Memory B cell (primary cell): Measurements from ENCODE around the gene C1QA.

Experiments
- ATAC-seq: fragments of 150-1000 bp; cut with Tn5 transposase; 2 replicates; pipeline ENCODE4 v1.10.0; 2021; ENCODE audit warnings: low read depth, mild to moderate bottlenecking, moderate library complexity
- DNase-seq, 2 donors: peaks; one replicate each; pipeline ENCODE4 v3.0.0; 2022; ENCODE audit warnings: low spot score in 2 of 2
- H3K27ac Mint-ChIP-seq: one replicate; pipeline ENCODE4 v1.8.0; 2022; ENCODE audit warnings: mild to moderate bottlenecking, moderate library complexity, mixed read lengths
- H3K27me3 Mint-ChIP-seq: one replicate; pipeline ENCODE4 v1.8.0; 2022; ENCODE audit warnings: mixed read lengths
- H3K36me3 Mint-ChIP-seq: one replicate; pipeline ENCODE4 v1.8.0; 2022; ENCODE audit warnings: mild to moderate bottlenecking, mixed read lengths
- H3K4me1 Mint-ChIP-seq: one replicate; pipeline ENCODE4 v1.8.0; 2022; ENCODE audit warnings: mixed read lengths
- H3K4me3 Mint-ChIP-seq: one replicate; pipeline ENCODE4 v1.8.0; 2022; ENCODE audit warnings: mild to moderate bottlenecking, moderate library complexity, mixed read lengths
- H3K9me3 Mint-ChIP-seq: one replicate; pipeline ENCODE4 v1.8.0; 2022; ENCODE audit warnings: mixed read lengths

The C1QA gene

DNA sequence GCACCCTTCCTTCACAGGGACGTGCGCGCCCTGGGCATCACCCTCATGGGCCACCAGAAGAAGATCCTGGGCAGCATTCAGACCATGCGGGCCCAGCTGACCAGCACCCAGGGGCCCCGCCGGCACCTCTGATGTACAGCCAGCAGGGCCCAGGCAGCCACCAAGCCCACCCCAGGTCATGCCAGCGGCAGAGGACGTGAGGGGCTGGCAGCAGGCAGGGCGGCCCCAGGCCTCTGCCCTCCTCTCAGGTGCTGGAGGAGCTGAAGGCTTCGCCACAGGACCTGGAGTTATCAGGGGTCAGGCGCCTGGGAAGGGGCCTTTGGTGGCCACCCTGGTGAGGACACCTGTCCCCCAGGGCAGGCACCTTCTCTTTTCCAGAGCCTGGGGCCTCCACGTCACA is 34.8 kb upstream of the C1QA start:
- DNase-seq: no peak
- Mint-ChIP-seq H3K9me3 (no peaks in the 10 kb centered on the region), H3K4me3 (no peak overlapping the region), H3K4me1 (no peaks in the 10 kb centered on the region), H3K27ac (no peak overlapping the region), H3K36me3 (no peaks in the 10 kb centered on the region), H3K27me3 (peaks cover 15% of the 10 kb centered on the region)
- no peak for ATAC-seq

DNA sequence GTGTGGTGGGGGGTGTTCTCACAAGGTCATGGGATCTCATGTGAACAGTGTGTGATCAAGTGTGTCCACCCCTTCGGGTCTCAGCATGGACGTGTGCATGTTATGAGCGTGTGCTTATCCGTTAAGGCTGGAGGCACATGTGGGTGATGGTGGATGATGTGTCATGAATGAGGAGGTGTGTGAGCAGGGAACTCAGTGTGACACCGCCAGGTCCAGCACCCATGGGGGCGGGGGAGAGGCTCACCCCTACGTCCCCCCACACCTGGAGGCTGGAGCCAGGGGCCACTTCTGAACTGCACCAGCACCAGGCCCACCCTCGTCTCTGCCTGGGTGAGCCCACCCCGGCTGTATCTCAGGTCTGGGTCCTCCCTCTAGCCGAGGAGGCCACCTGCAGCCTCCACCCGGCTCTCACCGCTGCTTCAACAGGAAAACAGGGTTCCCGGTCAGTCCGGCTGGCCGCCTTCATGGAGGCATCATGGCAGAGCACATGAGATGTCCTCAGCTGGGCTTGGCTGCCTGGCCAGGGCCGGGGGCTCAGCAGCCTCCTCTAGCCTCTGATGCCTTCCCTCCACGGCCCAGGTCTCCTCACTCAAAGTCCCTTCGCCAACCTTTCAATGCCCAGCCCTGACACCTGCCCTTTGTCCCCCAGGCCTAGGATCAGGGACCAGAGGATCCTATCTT is 34.2 kb upstream of the C1QA start:
- DNase-seq (no peak), ATAC-seq (no peak)
- no peaks in the 10 kb centered on the region for H3K36me3 Mint-ChIP-seq
- no peaks in the 10 kb centered on the region for H3K9me3 Mint-ChIP-seq
- H3K27me3 Mint-ChIP-seq: peaks cover 13% of the 10 kb centered on the region
- no peak overlapping the region for H3K27ac Mint-ChIP-seq
- H3K4me3 Mint-ChIP-seq: no peak overlapping the region
- no peaks in the 10 kb centered on the region for H3K4me1 Mint-ChIP-seq

DNA sequence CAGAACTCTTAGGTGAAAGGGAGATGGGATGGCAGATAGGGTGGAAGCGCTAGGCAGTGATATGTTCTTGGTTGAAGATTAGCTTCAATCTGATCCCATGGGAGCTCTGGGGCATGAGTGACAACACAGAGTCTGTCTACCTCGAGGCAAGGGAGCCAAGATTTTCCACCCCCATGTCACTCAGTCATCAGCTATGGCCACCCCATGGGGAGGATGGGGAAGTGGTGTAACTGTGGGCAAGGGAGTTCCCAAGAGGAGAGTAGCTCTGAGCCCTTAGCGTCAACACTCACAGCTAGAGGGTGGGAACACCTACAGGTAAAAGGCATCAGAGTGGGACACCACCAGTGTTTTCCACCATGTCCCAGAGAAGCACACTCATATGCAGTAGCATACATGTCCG is 30.3 kb upstream of the C1QA start:
- Mint-ChIP-seq H3K27ac (no peak overlapping the region), H3K9me3 (no peaks in the 10 kb centered on the region), H3K4me3 (no peak overlapping the region), H3K36me3 (no peaks in the 10 kb centered on the region), H3K27me3 (peaks cover 24% of the 10 kb centered on the region), H3K4me1 (no peaks in the 10 kb centered on the region)
- ATAC-seq: no peak
- DNase-seq: no peak

DNA sequence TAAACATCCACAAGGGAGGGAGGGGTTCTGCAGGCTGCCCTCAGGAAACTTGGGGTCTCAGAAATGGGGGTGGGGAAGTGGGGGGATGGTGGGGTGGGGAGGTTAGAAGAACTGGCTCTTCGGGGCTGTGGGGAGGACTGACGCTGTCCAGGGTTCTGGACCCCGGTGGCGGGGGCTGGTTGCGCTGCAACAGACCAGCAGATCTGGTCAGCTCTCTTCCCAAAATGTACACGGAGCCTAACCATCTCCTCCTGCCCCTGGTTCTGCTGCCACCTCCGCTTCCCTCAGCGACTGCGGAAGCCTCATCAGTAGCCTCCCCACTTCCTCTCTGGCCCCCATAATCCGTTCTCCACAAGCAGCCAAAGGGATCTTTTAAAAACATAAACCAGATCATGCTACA is 29.3 kb upstream of the C1QA start:
- ATAC-seq (no peak), DNase-seq (no peak)
- no peak overlapping the region for H3K27ac Mint-ChIP-seq
- no peaks in the 10 kb centered on the region for H3K9me3 Mint-ChIP-seq
- H3K27me3 Mint-ChIP-seq: peaks cover 21% of the 10 kb centered on the region
- H3K36me3 Mint-ChIP-seq: no peaks in the 10 kb centered on the region
- H3K4me3 Mint-ChIP-seq: no peak overlapping the region
- H3K4me1 Mint-ChIP-seq: no peaks in the 10 kb centered on the region

DNA sequence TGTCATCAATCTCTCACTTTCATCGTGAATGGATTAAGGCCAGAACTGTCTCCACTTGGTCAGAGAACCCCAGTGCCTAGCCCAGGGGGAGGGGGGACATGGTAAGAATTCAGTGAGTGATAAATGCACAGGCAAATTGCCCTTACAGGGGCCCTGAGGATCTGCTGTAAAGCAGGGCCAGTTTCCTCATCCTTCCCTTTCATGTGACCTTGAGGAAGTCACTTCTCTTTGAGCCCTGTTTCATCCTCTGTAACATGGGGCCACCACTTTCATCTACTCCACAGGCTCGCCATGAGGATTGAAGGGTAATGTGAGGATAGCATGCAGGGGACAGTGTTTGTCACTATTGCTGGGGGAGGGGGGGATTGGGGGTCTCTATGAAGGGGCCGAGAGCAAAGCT is 28.1 kb upstream of the C1QA start:
- no peaks in the 10 kb centered on the region for H3K4me1 Mint-ChIP-seq
- no peak overlapping the region for H3K27ac Mint-ChIP-seq
- DNase-seq: no peak
- H3K36me3 Mint-ChIP-seq: no peaks in the 10 kb centered on the region
- no peaks in the 10 kb centered on the region for H3K9me3 Mint-ChIP-seq
- H3K27me3 Mint-ChIP-seq: peaks cover 24% of the 10 kb centered on the region
- ATAC-seq: no peak
- no peak overlapping the region for H3K4me3 Mint-ChIP-seq

GRCh38 chr1:22609291-22609690 is 27.1 kb upstream of the C1QA start:
- H3K4me1 Mint-ChIP-seq: no peaks in the 10 kb centered on the region
- no peaks in the 10 kb centered on the region for H3K36me3 Mint-ChIP-seq
- ATAC-seq (no peak), DNase-seq (no peak)
- H3K27me3 Mint-ChIP-seq: peaks cover 23% of the 10 kb centered on the region
- no peaks in the 10 kb centered on the region for H3K9me3 Mint-ChIP-seq
- no peak overlapping the region for H3K4me3 Mint-ChIP-seq
- H3K27ac Mint-ChIP-seq: no peak overlapping the region

- ATAC-seq (no peak), DNase-seq (no peak)
- no peaks in the 10 kb centered on the region for H3K36me3 Mint-ChIP-seq
- H3K27me3 Mint-ChIP-seq: peaks cover 23% of the 10 kb centered on the region
- H3K4me3 Mint-ChIP-seq: no peak overlapping the region
- H3K9me3 Mint-ChIP-seq: no peaks in the 10 kb centered on the region
- no peaks in the 10 kb centered on the region for H3K4me1 Mint-ChIP-seq
- no peak overlapping the region for H3K27ac Mint-ChIP-seq
Observed at GRCh38 chr1:22611530-22611947, 24.9 kb upstream of the C1QA start.

- H3K27ac Mint-ChIP-seq: no peak overlapping the region
- no peaks in the 10 kb centered on the region for H3K9me3 Mint-ChIP-seq
- H3K36me3 Mint-ChIP-seq: no peaks in the 10 kb centered on the region
- no peak for ATAC-seq
- no peak overlapping the region for H3K4me3 Mint-ChIP-seq
- peaks cover 27% of the 10 kb centered on the region for H3K27me3 Mint-ChIP-seq
- no peak for DNase-seq
- H3K4me1 Mint-ChIP-seq: no peaks in the 10 kb centered on the region
Observed at GRCh38 chr1:22612671-22613571, 23.5 kb upstream of the C1QA start.

GRCh38 chr1:22613572-22613918 is 22.9 kb upstream of the C1QA start:
- H3K9me3 Mint-ChIP-seq: no peaks in the 10 kb centered on the region
- H3K27me3 Mint-ChIP-seq: peaks cover 23% of the 10 kb centered on the region
- no peaks in the 10 kb centered on the region for H3K36me3 Mint-ChIP-seq
- DNase-seq (no peak), ATAC-seq (no peak)
- H3K4me1 Mint-ChIP-seq: no peaks in the 10 kb centered on the region
- H3K27ac Mint-ChIP-seq: no peak overlapping the region
- H3K4me3 Mint-ChIP-seq: no peak overlapping the region

DNA sequence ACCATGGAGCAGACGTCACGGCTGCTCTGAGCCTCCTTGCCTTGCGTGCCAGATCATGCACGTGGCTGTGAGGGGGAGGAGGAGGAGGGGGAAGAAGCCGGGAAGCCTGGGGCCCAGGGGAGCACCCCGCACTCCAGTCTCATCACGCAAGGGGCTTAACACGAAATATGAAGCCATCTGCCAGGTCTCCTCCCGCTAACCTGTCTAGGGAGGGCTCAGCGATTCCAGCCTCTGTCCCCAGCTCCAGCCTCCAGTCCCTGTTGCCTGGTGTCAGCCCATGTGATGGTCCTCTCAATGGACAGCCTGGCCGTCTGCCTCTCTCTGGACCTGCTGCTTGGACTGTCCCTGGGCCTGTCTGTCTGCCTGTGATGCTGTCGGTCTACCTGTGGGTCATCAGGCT is 22.5 kb upstream of the C1QA start:
- ATAC-seq (no peak), DNase-seq (no peak)
- H3K27me3 Mint-ChIP-seq: peaks cover 23% of the 10 kb centered on the region
- no peaks in the 10 kb centered on the region for H3K9me3 Mint-ChIP-seq
- no peak overlapping the region for H3K4me3 Mint-ChIP-seq
- H3K4me1 Mint-ChIP-seq: no peaks in the 10 kb centered on the region
- H3K27ac Mint-ChIP-seq: no peak overlapping the region
- no peaks in the 10 kb centered on the region for H3K36me3 Mint-ChIP-seq

DNA sequence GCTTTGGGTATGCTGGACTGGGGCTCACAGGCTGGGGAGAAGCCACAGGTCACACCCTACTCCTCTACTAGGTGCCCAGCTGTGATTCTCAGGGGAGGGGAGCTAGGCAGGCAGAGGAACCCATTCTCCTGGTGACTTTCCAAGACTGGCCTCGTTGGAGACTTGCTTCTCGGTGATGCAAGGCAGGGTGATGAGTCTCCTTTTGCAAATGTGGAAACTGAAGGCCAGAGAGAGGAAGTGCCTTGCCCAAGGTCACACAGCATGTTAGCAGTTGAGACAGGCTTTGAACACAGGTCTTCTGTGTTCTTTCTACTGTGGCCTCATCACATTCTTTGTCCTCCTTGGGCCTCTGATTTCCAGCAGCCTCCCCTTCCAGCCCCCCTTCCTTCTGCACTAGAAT is 20.5 kb upstream of the C1QA start:
- H3K4me1 Mint-ChIP-seq: no peaks in the 10 kb centered on the region
- H3K36me3 Mint-ChIP-seq: no peaks in the 10 kb centered on the region
- no peaks in the 10 kb centered on the region for H3K9me3 Mint-ChIP-seq
- no peak overlapping the region for H3K27ac Mint-ChIP-seq
- DNase-seq: no peak
- no peak overlapping the region for H3K4me3 Mint-ChIP-seq
- ATAC-seq: no peak
- peaks cover 22% of the 10 kb centered on the region for H3K27me3 Mint-ChIP-seq

DNA sequence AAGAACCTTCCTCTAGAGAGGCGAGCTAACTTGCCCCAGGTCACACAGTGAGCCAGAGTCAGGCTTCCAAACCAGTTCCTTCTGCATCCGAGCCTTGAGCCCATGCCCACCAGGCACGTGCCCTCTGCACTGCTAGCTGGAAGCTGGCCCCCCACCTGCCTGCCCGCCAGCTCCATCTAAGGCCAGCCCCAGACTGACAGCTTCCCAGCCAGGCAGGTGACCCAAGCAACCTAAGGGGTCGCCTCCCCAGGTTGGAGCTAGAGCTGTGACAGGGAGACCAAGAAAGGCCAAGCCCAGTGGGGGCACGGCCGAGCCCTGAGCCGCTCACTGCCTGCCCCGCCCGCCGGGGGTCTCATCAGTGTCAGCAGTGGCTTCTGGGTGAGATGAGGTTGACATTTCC is 19.9 kb upstream of the C1QA start:
- no peak overlapping the region for H3K4me3 Mint-ChIP-seq
- no peak for DNase-seq
- H3K27me3 Mint-ChIP-seq: peaks cover 24% of the 10 kb centered on the region
- no peaks in the 10 kb centered on the region for H3K9me3 Mint-ChIP-seq
- no peak for ATAC-seq
- no peaks in the 10 kb centered on the region for H3K36me3 Mint-ChIP-seq
- no peaks in the 10 kb centered on the region for H3K4me1 Mint-ChIP-seq
- H3K27ac Mint-ChIP-seq: no peak overlapping the region

DNA sequence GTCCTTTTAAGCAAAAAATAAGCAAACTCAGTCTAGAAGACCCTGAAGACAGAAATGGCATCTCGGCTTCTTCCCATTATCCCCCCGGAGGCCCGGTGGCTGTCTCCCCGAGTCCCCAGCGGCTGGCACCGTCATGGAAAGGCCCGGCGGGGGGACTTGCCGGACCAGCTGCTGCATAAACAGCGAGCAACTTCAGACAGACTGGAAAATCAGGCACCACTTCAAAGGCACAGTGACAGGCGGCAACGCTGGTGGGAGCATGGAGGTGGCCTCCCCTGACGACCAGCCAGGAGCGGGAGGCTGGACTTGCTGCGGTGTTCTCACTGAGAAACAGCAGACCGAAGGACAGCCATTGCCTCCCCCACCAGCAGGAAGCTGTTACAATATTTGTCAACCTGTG is 18.4 kb upstream of the C1QA start:
- DNase-seq (no peak), ATAC-seq (no peak)
- H3K27ac Mint-ChIP-seq: no peak overlapping the region
- peaks cover 20% of the 10 kb centered on the region for H3K27me3 Mint-ChIP-seq
- no peaks in the 10 kb centered on the region for H3K4me1 Mint-ChIP-seq
- H3K9me3 Mint-ChIP-seq: no peaks in the 10 kb centered on the region
- H3K4me3 Mint-ChIP-seq: no peak overlapping the region
- no peaks in the 10 kb centered on the region for H3K36me3 Mint-ChIP-seq

DNA sequence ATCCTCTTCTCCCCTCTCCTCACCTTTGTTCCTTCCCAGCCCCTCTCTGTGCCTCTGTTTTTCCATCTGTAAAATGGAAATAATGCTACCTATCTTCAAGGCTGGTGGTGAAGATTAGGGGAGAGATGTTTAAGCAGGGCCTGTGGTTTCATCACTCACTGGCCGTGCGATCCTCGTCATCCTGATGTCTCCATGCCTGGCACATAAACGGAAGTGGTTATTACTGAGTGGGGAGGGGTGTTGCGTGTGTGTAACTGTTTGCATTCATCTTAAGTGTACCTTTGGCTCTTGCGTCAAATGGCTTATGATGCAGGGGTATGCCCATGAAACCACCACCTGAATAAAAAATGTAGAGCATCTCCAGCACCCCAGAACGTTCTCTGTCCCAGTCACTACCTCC is 17.2 kb upstream of the C1QA start:
- Mint-ChIP-seq H3K36me3 (no peaks in the 10 kb centered on the region), H3K27me3 (peaks cover 19% of the 10 kb centered on the region), H3K9me3 (no peaks in the 10 kb centered on the region), H3K27ac (no peak overlapping the region), H3K4me1 (no peaks in the 10 kb centered on the region), H3K4me3 (no peak overlapping the region)
- DNase-seq (no peak), ATAC-seq (no peak)

- Mint-ChIP-seq H3K36me3 (no peaks in the 10 kb centered on the region), H3K27ac (no peak overlapping the region), H3K4me3 (no peak overlapping the region), H3K4me1 (no peaks in the 10 kb centered on the region), H3K27me3 (peaks cover 19% of the 10 kb centered on the region), H3K9me3 (no peaks in the 10 kb centered on the region)
- DNase-seq: no peak
- ATAC-seq: no peak
Observed at GRCh38 chr1:22619798-22620197, 16.6 kb upstream of the C1QA start.
